ENCODE data around the gene PPARD.
"Not testable (repeated sequence)": the region's sequence is repeated elsewhere in the genome, so short reads cannot be mapped to it uniquely, and the experiment has no call there.

The PPARD gene

GRCh38 chr6:35388030-35388429 lies 45.7 kb downstream of the PPARD start:
- DNase-seq, result no peak

GRCh38 chr6:35388772-35389352 lies 46.5 kb downstream of the PPARD start:
- no peak for DNase-seq

GRCh38 chr6:35389386-35389785 lies 47.0 kb downstream of the PPARD start:
- not testable (repeated sequence) for DNase-seq

GRCh38 chr6:35391240-35391968 lies 49.0 kb downstream of the PPARD start:
- no peak for DNase-seq

- peak; percentile 89 for DNase-seq
Observed at GRCh38 chr6:35392111-35392702, 49.8 kb downstream of the PPARD start.

- DNase-seq, result no peak
Observed at GRCh38 chr6:35392773-35393672, 50.7 kb downstream of the PPARD start.

- no peak for DNase-seq
Observed at GRCh38 chr6:35396991-35397390, 54.6 kb downstream of the PPARD start.

GRCh38 chr6:35397806-35398418 lies 55.6 kb downstream of the PPARD start:
- no peak for DNase-seq

GRCh38 chr6:35398526-35398925 lies 56.2 kb downstream of the PPARD start:
- no peak for DNase-seq

- DNase-seq, result peak; percentile 61
Observed at GRCh38 chr6:35400111-35400510, 57.8 kb downstream of the PPARD start.

GRCh38 chr6:35400901-35401311 lies 58.5 kb downstream of the PPARD start:
- DNase-seq, result no peak

- no peak for DNase-seq
Observed at GRCh38 chr6:35401514-35401913, 59.2 kb downstream of the PPARD start.

- DNase-seq, result no peak
Observed at GRCh38 chr6:35402136-35402855, 59.9 kb downstream of the PPARD start.

GRCh38 chr6:35402856-35403191 lies 60.5 kb downstream of the PPARD start:
- DNase-seq, result no peak

- DNase-seq, result no peak
Observed at GRCh38 chr6:35403544-35404442, 61.4 kb downstream of the PPARD start.

GRCh38 chr6:35406711-35407485 lies 64.5 kb downstream of the PPARD start:
- DNase-seq, result no peak

GRCh38 chr6:35409245-35409644 lies 66.9 kb downstream of the PPARD start:
- DNase-seq, result no peak

GRCh38 chr6:35410131-35410530 lies 67.8 kb downstream of the PPARD start:
- no peak for DNase-seq

GRCh38 chr6:35411066-35411465 lies 68.7 kb downstream of the PPARD start:
- DNase-seq, result no peak

- DNase-seq, result no peak
Observed at GRCh38 chr6:35412102-35412501, 69.7 kb downstream of the PPARD start.

Data from DMS79 (cell line).